CD4-positive, alpha-beta T cell treated with Interleukin-4 for 1 hour (primary cell): ENCODE measurements around the gene EXOC1.
"Not testable (repeated sequence)": the region's sequence is repeated elsewhere in the genome, so short reads cannot be mapped to it uniquely, and the experiment has no call there.

ENCODE experiments used
- DNase-seq, 2 donors: peaks; one replicate each; pipeline ENCODE4 v3.0.0-alpha.2; 2020 to 2022

EXOC1 gene, protein sequence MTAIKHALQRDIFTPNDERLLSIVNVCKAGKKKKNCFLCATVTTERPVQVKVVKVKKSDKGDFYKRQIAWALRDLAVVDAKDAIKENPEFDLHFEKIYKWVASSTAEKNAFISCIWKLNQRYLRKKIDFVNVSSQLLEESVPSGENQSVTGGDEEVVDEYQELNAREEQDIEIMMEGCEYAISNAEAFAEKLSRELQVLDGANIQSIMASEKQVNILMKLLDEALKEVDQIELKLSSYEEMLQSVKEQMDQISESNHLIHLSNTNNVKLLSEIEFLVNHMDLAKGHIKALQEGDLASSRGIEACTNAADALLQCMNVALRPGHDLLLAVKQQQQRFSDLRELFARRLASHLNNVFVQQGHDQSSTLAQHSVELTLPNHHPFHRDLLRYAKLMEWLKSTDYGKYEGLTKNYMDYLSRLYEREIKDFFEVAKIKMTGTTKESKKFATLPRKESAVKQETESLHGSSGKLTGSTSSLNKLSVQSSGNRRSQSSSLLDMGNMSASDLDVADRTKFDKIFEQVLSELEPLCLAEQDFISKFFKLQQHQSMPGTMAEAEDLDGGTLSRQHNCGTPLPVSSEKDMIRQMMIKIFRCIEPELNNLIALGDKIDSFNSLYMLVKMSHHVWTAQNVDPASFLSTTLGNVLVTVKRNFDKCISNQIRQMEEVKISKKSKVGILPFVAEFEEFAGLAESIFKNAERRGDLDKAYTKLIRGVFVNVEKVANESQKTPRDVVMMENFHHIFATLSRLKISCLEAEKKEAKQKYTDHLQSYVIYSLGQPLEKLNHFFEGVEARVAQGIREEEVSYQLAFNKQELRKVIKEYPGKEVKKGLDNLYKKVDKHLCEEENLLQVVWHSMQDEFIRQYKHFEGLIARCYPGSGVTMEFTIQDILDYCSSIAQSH

DNA sequence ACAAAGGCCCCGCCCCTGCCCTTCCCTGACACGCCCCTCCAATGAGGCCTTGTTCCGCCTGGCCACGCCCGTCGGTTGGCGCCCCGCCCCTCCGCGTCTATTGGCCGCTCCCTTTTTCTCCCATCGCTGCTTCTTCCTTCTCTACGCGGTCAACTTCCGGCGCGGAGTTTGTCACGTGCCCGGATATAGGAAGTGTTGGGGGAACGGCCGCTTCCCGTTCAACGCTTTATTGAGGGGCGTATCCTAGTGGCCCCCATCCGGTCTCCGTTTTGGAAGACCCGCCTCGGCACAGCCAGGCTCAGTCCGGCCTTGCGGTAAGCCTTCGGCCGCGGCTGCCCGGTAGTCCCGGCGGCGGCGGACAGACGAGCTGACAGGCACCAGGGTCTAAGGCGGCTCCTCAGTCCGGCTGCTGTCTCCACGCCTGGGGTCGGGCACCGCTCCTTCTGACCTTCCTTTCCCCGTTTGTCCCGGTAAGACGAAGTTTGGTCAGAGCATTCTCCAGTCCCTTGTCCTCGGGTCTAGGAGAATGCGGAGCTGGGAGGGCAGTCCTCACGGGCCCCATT is at the start of gene EXOC1:
Gene EXOC1, plus strand, starts transcription at position 165 of the 563 bp plus-strand sequence. CDS start 4,676 bp downstream, outside the sequence.
- peak; percentile 95 to 96 for DNase-seq

- DNase-seq = no peak
Measured at GRCh38 chr4:55807556-55807955, 45.9 kb upstream of the EXOC1 start.

- no peak for DNase-seq
Measured at GRCh38 chr4:55808186-55808585, 45.3 kb upstream of the EXOC1 start.

DNA sequence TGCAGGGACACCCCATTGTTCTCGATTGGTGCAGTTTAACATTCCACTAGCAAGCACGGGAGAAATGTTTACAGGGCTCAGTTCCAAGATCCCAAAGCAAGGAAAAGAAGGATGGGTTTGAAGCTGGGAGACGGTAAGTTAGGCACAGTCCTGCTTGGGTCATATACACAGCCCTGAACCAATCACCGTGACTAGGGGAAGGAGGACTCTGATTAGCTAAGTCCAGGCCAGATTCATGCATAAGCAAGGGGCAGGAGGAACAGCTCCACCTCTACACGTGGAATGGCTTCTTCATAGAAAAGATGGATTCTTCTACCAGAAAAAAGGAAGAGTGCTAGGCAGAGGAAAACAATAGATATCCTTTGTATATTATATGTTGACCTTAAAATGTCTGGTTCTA is 44.8 kb upstream of the EXOC1 start:
- no peak for DNase-seq

DNA sequence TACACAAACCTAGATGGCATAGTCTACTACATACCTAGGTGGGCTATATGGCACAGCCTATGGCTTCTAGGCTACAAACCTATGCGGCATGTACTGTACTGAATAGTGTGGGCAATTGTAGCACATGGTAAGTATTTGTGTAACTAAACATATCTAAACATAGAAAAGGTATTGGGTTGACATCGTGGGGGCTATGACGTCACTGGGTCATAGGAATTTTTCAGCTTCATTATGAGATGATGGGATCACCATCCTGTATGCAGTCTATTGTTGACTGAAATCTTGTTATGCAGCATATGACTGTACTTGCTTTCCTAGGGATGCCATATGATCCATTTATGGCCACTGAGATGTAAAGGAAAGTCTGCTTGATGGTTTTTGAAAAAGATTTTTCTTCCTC is 35.8 kb upstream of the EXOC1 start:
- DNase-seq = no peak

DNA sequence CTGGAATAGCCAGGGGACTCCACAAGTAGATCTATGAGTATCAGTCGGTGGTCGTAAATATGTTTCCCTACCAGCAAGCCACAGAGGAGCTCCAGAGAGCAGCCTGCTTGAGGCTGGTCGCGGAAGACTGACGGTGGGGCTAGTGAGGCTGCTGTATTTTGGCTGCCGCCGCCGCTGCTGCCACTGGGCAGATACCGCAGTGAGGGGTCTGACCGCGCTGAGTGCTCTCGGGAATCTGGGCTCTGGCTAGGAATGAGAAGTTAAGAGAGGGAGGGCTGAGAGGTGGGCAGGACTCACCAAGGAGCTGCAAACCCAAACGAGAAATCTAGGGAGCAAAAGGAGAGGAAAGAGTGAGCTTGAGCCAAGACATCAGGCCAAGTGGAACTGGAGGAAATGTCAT is 33.8 kb upstream of the EXOC1 start, which contains the start of gene EXOC1L:
Gene EXOC1L, plus strand, starts transcription at position 157 of the 400 bp plus-strand sequence. Its CDS starts 237 bp downstream, at position 394.
- no peak for DNase-seq

- DNase-seq = no peak
Measured at GRCh38 chr4:55820279-55820678, 33.2 kb upstream of the EXOC1 start.

GRCh38 chr4:55822329-55822728 is 31.1 kb upstream of the EXOC1 start:
- DNase-seq = no peak

DNA sequence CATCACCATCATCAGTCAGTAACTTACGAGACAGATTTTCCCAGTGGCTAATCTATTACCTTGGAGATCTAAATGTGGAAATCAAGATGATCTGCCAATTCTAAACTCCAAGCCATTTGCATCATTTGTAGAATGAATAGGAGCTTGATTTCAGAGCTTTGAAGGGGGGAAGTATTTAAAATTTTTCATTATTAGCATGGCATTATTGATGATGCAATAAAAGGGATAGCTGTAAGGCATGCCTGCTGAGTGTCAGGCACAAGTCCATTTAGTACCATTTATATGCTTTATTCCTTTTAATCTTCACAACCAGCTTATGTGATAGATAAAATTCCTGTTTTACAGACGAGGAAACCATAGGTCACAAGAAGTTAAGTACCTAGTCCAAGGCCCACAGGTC is 28.6 kb upstream of the EXOC1 start:
- DNase-seq = no peak

DNA sequence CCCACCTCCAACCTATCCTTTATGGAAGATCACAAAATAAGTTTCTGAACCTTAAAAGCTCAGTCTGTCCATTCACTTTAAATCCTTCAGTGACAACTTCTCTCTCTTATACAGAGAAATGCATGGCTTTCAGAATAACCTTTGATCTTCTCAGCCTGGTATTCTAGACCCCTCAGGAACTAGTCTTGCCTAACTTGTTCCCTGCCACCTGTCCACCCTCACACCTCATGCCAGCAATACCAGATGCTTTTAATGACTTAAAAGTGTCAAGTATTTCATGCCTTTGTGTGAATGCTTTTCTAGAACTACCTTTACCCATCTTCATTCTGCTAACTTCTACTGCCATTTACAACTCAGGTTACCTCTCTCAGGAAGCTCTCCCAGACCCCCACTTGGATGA is 26.5 kb upstream of the EXOC1 start:
- DNase-seq = no peak

- DNase-seq = no peak
Measured at GRCh38 chr4:55827582-55827981, 25.9 kb upstream of the EXOC1 start.

GRCh38 chr4:55830048-55830447 is 23.4 kb upstream of the EXOC1 start:
- DNase-seq = no peak

- no peak for DNase-seq
Measured at GRCh38 chr4:55830716-55831115, 22.7 kb upstream of the EXOC1 start.

DNA sequence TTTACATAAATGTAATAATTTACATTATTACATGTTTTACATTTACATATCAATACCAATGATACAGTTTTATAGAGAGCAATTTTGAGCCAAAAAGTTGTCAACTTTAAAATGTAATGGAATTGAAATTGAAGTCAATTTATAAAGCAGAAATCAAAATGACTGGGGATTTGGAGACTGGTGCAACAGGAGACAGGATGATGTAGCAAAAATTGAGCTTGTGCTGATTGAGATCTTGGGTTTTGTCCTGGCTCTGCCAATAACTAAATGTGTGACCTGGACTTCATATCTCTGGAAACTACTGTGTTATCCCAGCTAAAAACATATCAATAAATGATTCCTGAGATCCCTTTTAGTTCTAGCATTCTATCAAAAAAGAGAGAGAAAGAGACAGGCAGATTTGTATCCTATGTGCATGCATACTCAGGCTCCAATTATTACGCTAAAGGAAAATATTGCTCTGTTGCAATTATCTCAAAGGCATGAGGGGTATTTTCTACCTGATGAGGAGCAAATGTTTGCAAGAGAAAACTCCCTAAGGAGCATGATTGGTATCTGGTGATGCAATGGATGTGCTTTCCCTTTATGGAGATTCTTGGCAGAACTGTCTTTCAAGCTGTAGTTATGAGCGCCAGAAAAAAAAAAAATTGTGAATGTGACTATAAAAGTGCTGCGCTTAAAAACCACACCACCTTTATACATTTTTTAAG is 19.2 kb upstream of the EXOC1 start:
- DNase-seq = no peak

DNA sequence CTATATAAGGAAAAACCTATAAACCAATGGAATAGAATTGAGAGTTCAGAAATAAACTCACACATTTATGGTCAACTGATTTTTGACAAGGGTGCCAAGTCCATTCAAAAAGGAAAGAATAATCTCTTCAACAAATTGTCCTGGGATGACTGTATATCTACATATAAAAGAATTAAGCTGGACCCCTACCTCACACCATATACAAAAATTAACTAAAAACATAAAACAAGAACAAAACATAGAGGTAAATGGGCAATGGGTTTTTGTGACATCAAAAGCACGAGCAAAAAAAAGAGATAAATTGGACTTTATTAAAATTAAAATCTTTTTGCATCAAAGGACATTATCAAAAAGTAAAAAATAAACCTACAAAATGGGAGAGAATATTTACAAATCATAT is 15.5 kb upstream of the EXOC1 start:
- DNase-seq = no peak

GRCh38 chr4:55838356-55838755 is 15.1 kb upstream of the EXOC1 start:
- no peak for DNase-seq

GRCh38 chr4:55838952-55839351 is 14.5 kb upstream of the EXOC1 start:
- DNase-seq = no peak

- DNase-seq = no peak
Measured at GRCh38 chr4:55840956-55841355, 12.5 kb upstream of the EXOC1 start.

GRCh38 chr4:55841373-55842239 is 11.8 kb upstream of the EXOC1 start:
- DNase-seq = not testable (repeated sequence)

- DNase-seq = not testable (repeated sequence)
Measured at GRCh38 chr4:55842312-55842711, 11.1 kb upstream of the EXOC1 start.

GRCh38 chr4:55849724-55850123 is 3.7 kb upstream of the EXOC1 start:
- DNase-seq = no peak

DNA sequence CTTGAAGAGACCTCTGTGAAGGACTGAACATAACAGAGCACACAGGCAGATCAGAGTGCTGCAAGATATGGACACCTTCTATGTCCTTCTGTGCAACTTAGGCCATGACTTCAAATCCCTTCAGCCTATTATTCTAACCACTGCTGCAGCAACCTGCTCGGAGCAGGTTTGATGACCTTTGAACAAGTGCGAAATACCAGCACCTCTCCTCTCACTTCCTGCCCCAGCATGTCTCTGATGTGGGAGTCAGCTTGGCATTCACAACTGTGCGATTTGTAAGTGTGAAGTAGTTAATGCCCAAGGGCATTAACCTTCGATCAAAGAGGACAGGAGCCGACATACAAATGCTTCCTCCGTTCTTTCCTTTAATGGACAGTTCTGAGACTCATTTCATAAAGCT is 1.6 kb upstream of the EXOC1 start:
- DNase-seq = peak in 1 of 2 donors; percentile 18
